Muscle of leg (tissue), 11 donors: Measurements from ENCODE around the gene DAP3. TPM values are rescaled to one million over a fixed set of nuclear protein-coding genes. Genes with fewer than 3 reads are reported as not detected.
"Not testable (repeated sequence)": the region's sequence is repeated elsewhere in the genome, so short reads cannot be mapped to it uniquely, and the experiment has no call there.

Source experiments
- DNase-seq: peaks from one replicate; pipeline ENCODE4 v3.0.0; 2013
- H3K27ac ChIP-seq: one replicate; pipeline ENCODE4 v1.5.1; 2013; ENCODE audit warnings: mild to moderate bottlenecking, low read length, control low read depth
- H3K27me3 ChIP-seq: one replicate; pipeline ENCODE4 v1.6.1; 2013; ENCODE audit warnings: low read length; ENCODE audit not compliant: control insufficient read depth, insufficient read depth
- H3K36me3 ChIP-seq: one replicate; pipeline ENCODE4 v1.6.1; 2013; ENCODE audit warnings: low read length; ENCODE audit not compliant: control insufficient read depth, insufficient read depth
- H3K4me1 ChIP-seq: one replicate; pipeline ENCODE4 v1.6.1; 2013; ENCODE audit warnings: low read length; ENCODE audit not compliant: control insufficient read depth, insufficient read depth
- H3K4me3 ChIP-seq: one replicate; pipeline ENCODE4 v1.5.1; 2013; ENCODE audit warnings: low read length, control low read depth
- H3K9me3 ChIP-seq: replicated peaks from 2 replicates; pipeline ENCODE4 v1.6.1; 2013; ENCODE audit warnings: low read depth, low read length; ENCODE audit not compliant: control insufficient read depth
- WGBS: methylation state at CpG from one replicate; pipeline ENCODE4 v1.1.5; 2013; ENCODE audit warnings: missing lambda C conversion rate; ENCODE audit not compliant: insufficient coverage; 5-methylcytosine and 5-hydroxymethylcytosine counted together
- polyA plus RNA-seq, 8 donors: library from polyadenylated mRNA; unstranded; fragments of 120-200 nt; gene quantifications; one replicate each; pipeline versions ENCODE4 v1.2.1 to v1.2.3, GENCODE V29; 2013; ENCODE audit warnings: inconsistent platforms in 1 of 8, low replicate concordance in 1 of 8; ENCODE audit not compliant: insufficient read length in 8 of 8, insufficient read depth in 1 of 8
- total RNA-seq: library from RNA; stranded (reverse); fragments of 120-200 nt; gene quantifications from one replicate; pipeline ENCODE4 v1.2.4, GENCODE V29; 2013

Gene DAP3
- total and polyA plus RNA-seq, 9 donors, result 62.9 to 142 (median 123) TPM

DNA sequence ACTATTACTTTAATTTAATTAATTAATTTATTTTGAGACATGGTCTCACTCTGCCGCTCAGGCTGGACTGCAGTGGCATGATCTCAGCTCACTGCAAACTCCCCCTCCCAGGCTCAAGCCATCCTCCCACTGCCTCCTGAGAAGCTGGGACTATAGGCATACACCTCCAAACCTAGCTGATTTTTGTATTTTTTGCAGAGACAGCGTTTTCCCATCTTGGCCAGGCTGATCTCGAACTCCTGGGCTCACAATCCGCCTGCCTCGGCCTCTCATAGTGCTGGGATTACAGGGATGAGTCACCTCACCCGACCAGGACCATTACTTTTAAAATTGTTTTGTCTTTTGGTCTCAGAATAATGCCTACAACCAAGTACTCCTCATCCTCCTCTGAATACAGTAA is 15.9 kb upstream of the DAP3 start:
- 88% methylated on average over 1 of the region's 6 CpGs for WGBS
- Histone ChIP-seq H3K27ac (peak overlapping the region; percentile 32), H3K27me3 (no peaks in the 10 kb centered on the region), H3K4me1 (no peaks in the 10 kb centered on the region), H3K4me3 (no peak overlapping the region), H3K36me3 (peaks cover 53% of the 10 kb centered on the region), H3K9me3 (no peaks in the 10 kb centered on the region)
- no peak for DNase-seq

DNA sequence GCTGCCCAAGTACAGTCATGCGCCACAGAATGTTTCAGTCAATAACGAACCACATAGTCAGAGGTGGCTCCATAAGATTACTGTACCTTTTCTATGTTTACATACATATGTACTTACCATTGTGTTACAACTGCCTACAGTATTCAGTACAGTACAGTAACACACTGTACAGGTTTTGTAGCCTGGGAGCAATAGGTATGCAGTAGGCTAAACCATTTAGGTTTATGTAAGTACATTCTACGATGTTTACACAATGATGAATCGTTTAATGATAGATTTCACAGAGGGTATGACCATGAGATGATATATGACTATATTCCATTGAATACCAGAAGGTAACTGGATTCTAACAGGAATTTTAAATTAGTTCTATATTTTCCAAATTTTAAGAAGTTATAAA is 10.9 kb upstream of the DAP3 start:
- no peaks in the 10 kb centered on the region for H3K27me3 ChIP-seq
- no peak overlapping the region for H3K27ac ChIP-seq
- WGBS, result no CpG with 5 or more reads among the region's 4 CpGs
- H3K36me3 ChIP-seq, result peaks cover 45% of the 10 kb centered on the region
- no peak overlapping the region for H3K4me3 ChIP-seq
- no peaks in the 10 kb centered on the region for H3K4me1 ChIP-seq
- no peaks in the 10 kb centered on the region for H3K9me3 ChIP-seq
- no peak for DNase-seq

DNA sequence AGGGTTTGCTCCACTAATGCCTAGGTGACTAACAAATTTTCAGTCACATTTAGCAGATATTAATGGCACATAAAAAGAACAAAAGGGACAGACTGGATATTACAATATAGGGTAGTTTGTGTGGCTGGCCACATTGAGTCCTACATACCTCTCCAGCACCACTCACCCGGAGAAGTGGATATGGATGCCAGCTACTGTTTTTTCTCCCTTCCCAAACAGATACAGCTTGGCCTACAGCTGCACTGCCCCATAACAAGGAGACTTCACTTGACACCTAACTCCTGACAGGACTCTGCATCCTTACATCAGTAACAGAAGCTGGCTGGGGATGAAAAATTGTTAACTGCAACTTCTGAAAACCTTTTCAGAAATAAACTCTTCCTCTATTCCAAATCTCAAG is 9.9 kb upstream of the DAP3 start:
- WGBS, result no CpG with 5 or more reads among the region's 1 CpG
- H3K4me1 ChIP-seq, H3K4me3 ChIP-seq, H3K27me3 ChIP-seq, H3K27ac ChIP-seq, DNase-seq, H3K9me3 ChIP-seq: not testable (repeated sequence)
- H3K36me3 ChIP-seq, result peaks cover 45% of the 10 kb centered on the region

DNA sequence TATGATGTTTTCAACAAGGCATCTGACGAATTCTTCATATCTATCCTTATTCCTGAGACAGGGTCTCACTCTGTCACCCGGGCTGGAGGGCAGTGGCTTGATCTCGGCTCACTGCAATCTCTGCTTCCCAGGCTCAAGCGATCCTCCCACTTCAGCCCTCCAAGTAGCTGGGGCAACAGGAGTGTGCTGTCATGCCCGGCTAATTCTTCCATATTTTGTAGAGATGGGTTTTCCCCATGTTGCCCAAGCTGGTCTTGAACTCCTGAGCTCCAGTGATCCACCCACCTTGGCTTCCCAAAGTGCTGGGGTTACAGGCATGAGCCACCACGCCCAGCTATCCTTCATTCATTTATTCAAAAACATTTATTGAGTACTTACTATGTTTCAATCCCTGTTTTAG is 8.4 kb upstream of the DAP3 start:
- no peaks in the 10 kb centered on the region for H3K4me1 ChIP-seq
- no peak overlapping the region for H3K4me3 ChIP-seq
- no peaks in the 10 kb centered on the region for H3K9me3 ChIP-seq
- H3K27me3 ChIP-seq, result no peaks in the 10 kb centered on the region
- H3K27ac ChIP-seq, result no peak overlapping the region
- WGBS, result 85% methylated on average over 4 of the region's 6 CpGs
- DNase-seq, result no peak
- H3K36me3 ChIP-seq, result peaks cover 36% of the 10 kb centered on the region

DNA sequence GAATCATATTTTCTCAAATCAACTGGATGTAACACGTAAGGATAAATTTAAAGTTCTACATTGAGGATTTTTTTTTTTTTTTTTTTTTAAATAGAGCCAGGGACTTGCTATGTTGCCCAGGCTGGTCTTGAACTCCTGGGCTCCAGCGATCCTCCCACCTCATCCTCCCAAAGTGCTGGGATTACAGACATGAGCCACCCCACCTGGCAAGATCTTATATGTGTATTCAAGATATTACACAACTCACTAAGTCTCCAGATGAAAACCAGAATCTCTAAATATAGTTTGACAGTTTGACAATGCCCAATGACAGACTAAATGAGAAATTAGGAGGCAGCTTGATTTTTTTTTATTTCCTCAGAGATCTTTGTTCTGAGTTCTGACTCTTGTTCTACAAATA is 7.1 kb upstream of the DAP3 start:
- Histone ChIP-seq H3K27ac (no peak overlapping the region), H3K4me1 (peaks cover 5% of the 10 kb centered on the region), H3K27me3 (no peaks in the 10 kb centered on the region), H3K36me3 (peaks cover 27% of the 10 kb centered on the region), H3K4me3 (no peak overlapping the region), H3K9me3 (no peaks in the 10 kb centered on the region)
- DNase-seq, result no peak
- WGBS, result no CpG with 5 or more reads among the region's 2 CpGs

DNA sequence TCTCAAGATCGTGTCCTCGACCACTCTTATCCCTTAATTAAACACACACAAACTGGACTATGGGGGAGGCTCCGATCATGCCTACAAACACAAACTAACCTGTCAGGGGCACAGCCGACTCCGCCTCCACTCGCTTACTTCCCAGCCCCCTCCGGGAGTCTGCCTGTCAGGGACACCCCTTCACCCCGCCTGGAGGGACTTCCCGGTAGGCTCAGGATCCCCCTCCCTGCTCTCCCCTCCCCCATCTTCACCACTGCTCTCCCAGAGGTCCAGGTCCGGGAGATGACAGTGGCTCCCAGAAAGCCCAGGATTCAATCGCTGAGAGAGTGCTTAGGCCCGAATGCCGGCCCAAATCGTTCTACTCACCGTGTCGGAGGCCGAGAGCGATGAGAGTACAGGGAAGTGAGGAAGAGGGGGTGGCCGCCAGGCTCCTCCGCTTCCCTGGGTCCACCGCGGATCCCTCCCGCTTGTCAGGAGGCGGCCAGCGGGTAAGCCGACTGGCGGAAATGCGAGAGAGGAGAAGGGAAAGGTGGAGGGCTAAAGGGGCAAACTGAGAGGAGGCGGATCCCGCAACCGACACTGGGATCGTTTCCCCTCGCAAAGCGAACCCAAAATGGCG is 1.1 kb upstream of the DAP3 start:
- Histone ChIP-seq H3K36me3 (peaks cover 12% of the 10 kb centered on the region), H3K4me1 (peaks cover 12% of the 10 kb centered on the region), H3K4me3 (peak overlapping the region; percentile 97), H3K27ac (peak overlapping the region; percentile 99)
- WGBS, result under 1% methylated on average over 25 of the region's 35 CpGs
- H3K9me3 ChIP-seq, DNase-seq, H3K27me3 ChIP-seq: not testable (repeated sequence)

DNA sequence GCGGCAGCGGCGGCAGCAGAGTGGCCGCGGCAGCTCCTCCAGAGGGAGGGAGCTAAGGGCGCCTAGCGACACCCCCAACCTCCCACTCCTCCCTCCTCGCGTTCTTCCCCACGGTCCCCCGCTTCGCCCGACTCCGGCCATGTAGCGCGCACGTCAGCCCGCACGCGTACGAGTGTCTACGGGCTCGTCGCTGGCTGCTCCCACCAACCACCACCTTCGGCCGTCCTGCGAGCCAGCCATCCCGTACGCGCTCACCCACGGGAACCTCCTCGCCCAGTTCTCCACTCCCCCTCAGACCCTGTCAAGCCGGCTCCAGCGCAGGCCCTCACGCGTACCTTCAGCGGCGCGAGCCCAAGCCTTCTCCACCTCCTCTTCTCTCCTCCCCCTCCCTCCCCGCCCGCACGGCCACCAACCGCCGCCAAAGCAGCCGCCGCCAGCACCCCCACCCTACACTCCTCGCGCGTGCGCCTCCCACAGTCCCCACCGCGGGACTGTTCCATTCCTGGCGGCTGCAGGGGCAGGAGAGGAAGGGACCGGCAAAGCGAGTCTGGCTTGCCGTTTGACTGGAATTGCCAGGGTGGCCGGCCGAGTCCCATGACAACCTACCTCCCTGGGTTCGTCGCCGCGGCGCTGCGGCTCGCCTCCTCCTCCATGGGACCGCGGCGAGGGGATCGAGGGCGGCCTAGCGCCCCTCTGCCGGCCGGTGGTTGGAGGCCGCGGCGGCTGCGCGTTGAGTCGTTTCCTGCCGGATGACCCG is 389 bp upstream of the DAP3 start, which contains the start of gene YY1AP1:
YY1AP1 (minus strand) TSS at position 451 of the 757 bp plus-strand sequence. CDS start 8,338 bp downstream, outside the sequence.
- H3K27me3 ChIP-seq, result no peaks in the 10 kb centered on the region
- WGBS, result under 1% methylated on average over 77 of the region's 81 CpGs
- no peaks in the 10 kb centered on the region for H3K9me3 ChIP-seq
- DNase-seq, result peak; percentile 98
- peak within 1 kb of the TSS; percentile 99 for H3K27ac ChIP-seq
- H3K4me1 ChIP-seq, result peaks cover 12% of the 10 kb centered on the region
- H3K4me3 ChIP-seq, result peak within 1 kb of the TSS; percentile 97
- peaks cover 10% of the 10 kb centered on the region for H3K36me3 ChIP-seq

DNA sequence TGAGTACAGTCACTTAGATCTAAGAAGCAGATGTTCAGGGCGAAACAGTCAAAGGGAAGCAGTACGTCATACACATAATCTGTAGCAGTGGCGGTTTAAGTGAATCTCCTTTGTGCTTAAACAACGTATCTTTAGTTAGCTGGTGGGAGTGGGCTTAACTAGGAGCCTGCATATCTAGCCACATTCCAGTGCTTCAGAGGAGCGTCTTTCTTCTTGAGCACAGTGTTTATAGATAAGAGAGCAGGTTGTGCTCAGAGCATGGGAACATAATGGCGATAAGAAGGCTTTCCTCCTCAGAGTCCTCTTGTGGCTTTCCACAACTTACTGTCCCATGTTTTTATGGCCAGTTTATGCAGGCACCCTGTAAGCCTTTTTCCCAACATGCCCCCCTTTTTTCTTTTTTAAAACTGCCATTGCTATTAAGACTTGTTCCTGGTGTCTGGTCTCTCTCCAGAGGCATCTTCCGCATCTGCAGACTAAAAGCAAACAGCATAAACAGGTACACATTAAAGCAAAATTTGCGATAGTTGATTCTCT is 3.2 kb downstream of the DAP3 start:
- H3K36me3 ChIP-seq, result peaks cover 3% of the 10 kb centered on the region
- H3K4me3 ChIP-seq, result no peak overlapping the region
- H3K27ac ChIP-seq, result no peak overlapping the region
- WGBS, result 96% methylated on average over 4 of the region's 8 CpGs
- peaks cover 12% of the 10 kb centered on the region for H3K4me1 ChIP-seq
- no peak for DNase-seq
- H3K9me3 ChIP-seq, result no peaks in the 10 kb centered on the region
- no peaks in the 10 kb centered on the region for H3K27me3 ChIP-seq

DNA sequence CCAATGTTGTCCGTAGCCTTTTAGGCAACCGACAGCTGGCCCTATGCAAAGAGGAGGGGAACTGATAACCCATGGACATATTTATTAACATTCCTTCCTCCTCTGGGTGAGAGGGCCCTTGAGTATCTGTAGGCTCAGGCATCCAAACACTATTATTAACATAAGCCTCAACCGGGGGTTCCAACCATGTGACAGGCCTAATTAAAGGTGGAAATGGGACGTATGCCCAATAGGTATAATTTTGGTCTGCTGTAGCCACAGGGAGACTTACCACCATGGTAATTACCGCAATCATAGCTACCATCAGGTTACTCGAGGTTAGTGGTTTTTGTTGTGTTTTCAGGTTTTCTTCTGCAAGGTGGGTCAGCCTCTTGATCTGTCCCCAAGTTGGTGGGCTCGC is 5.3 kb downstream of the DAP3 start:
- DNase-seq, result no peak
- WGBS, result 93% methylated on average over 2 of the region's 7 CpGs
- peaks cover 3% of the 10 kb centered on the region for H3K36me3 ChIP-seq
- H3K27me3 ChIP-seq, result no peaks in the 10 kb centered on the region
- H3K9me3 ChIP-seq, result no peaks in the 10 kb centered on the region
- no peak overlapping the region for H3K27ac ChIP-seq
- H3K4me3 ChIP-seq, result no peak overlapping the region
- H3K4me1 ChIP-seq, result peaks cover 12% of the 10 kb centered on the region

DNA sequence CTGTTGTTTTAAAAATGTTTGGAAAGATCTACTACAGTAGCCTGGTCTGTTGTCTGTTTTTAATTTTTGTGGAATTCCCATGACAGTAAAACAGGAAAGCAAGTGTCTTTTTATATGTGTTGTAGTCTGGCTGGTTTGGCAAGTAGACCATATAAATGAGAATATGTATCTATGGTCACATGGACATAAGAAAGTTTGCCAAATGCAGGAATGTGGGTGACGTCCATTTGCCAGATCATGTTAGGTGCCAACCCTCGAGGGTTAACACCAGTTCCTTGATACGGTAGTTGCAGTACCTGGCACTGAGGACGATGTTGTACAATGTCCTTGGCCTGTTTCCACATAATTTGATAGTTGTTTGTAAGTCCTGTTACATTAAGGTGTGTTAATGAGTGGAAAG is 6.2 kb downstream of the DAP3 start:
- WGBS, result 22% methylated on average over 4 of the region's 4 CpGs
- H3K9me3 ChIP-seq, result no peaks in the 10 kb centered on the region
- no peak overlapping the region for H3K4me3 ChIP-seq
- no peak overlapping the region for H3K27ac ChIP-seq
- H3K27me3 ChIP-seq, result no peaks in the 10 kb centered on the region
- peaks cover 7% of the 10 kb centered on the region for H3K4me1 ChIP-seq
- peak; percentile 71 for DNase-seq
- H3K36me3 ChIP-seq, result peaks cover 3% of the 10 kb centered on the region
